ENCODE measurements around the gene EPC1.
"Not testable (repeated sequence)": the region's sequence is repeated elsewhere in the genome, so short reads cannot be mapped to it uniquely, and the experiment has no call there.

EPC1 gene

GRCh38 chr10:32232378-32232777, 114.6 kb downstream of the EPC1 start:
- no peak for DNase-seq (ENCODE audit: low read depth in 2 of 2)

DNA sequence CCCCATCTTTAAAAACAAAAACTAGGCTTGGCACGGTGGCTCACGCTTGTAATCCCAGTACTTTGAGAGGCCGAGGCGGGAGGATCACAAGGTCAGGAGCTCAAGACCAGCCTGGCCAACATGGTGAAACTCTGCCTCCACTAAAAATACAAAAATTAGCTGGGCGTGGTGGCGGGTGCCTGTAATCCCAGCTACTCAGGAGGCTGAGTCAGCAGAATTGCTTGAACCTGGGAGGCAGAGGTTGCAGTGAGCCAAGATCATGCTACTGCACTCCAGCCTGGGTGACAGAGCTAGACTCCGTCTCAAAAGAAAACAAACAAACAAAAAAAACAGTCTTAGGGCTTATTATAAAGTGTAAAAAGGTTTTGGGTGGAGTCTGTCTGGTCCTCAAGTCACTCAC, 117.2 kb downstream of the EPC1 start:
- DNase-seq (ENCODE audit: low read depth in 2 of 2) = not testable (repeated sequence)

DNA sequence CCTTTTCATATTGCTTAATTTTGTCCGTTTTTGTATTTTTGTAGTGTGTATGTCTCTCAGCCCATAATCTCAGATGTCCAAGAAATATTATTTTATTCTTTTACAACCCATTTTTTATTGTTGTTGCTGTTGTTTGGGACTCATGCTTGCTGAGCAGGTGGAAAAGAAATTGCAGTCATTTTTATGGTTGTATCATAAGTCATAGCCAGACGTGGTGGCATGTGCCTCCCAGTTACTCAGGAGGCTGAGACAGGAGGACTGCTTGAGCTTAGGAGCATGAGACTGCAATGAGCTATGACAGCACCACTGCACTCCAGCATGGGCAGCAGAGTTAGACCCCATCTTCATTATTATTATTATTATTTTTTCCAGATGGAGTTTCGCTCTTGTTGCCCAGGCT, 117.8 kb downstream of the EPC1 start:
- no peak for DNase-seq (ENCODE audit: low read depth in 2 of 2)

DNA sequence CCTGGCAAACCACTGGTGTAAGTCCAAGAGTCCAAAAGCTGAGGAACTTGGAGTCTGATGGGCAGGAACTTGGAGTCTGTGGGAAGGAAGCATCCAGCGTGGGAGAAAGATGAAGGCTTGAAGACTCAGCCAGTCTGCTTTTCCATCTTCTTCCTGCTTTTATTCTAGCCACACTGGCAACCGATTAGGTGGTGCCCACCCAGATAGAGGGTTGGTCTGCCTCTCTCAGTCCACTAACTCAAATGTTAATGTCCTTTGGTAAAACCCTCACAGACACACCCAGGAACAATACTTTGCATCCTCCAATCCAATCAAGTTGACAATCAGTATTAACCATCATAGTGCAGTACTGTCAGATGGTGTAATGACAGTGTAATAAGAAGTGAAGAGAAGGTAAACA, 119.2 kb downstream of the EPC1 start:
- no peak for DNase-seq (ENCODE audit: low read depth in 2 of 2)

DNA sequence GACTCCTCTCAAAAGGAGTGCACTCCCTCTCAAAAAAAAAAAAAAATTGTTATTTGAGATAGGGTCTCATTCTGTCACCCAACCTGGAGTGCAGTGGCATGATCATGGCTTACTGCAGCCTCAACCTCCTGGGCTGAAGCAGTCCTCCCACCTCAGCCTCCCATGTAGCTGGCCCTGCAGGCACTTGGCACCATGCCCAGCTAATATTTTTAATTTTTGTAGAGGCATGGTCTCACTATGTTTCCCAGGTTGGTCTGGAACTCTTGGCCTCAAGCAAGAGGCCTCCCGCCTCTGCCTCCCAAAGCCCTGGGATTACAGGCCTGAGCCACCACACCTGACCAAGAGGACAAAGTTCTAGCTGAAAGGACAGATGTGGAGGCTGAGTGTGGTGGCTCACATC, 120.3 kb downstream of the EPC1 start:
- DNase-seq (ENCODE audit: low read depth in 2 of 2) = no peak

DNA sequence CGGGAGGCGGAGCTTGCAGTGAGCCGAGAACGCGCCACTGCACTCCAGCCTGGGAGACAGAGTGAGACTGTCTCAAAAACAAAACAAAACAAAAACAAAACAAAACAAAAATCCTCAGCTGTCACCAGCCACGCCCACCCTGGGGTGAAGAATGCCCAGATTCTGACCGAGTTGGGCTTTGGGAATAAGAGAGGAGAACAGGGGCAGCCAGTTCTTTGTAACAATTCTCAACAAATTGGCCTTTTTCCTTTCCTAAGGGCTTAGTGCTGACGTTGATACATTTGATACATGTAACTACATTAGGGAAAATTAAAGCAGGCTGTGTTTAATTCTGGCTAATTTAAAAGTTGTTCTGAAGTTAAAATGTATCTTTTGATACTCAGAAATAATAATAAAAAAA, 121.0 kb downstream of the EPC1 start:
- DNase-seq (ENCODE audit: low read depth in 2 of 2) = no peak

DNA sequence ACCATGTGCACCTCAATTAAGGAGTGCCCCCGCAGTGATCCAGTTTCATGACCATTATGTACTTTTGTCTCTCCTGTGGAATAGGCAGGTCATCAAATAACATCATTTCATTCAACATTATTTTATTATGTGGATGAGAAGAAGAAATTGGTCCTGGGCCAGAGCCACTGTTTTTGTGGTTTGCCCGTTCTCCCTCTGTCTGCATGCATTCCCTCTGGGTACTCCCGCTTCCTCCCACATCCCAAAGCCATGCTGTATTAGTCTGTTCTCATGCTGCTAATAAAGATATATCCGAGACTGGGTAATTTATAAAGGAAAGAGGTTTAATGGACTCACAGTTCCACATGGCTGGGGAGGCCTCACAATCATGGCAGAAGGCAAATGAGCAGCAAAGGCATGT, 124.6 kb downstream of the EPC1 start:
- DNase-seq (ENCODE audit: low read depth in 2 of 2) = not testable (repeated sequence)

DNA sequence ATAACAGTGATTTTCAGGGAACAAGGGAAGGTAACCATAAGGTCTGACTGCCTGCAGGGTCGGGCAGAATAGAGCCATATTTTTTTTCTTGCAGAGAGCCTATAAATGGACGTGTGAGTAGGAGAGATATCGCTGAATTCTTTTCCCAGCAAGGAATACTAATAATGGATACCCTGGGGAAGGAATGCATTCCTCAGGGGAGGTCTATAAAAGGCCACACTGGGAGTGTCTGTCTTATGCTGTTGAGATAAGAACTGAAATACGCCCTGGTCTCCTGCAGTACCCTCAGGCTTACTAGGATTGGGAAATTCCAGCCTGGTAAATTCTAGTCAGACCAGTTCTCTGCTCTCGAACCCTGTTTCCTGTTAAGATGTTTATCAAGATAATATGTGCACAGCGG, 127.8 kb downstream of the EPC1 start:
- not testable (repeated sequence) for DNase-seq (ENCODE audit: low read depth in 2 of 2)

- not testable (repeated sequence) for DNase-seq (ENCODE audit: low read depth in 2 of 2)
Observed at GRCh38 chr10:32218206-32219044, 128.5 kb downstream of the EPC1 start.

Measured in stimulated activated CD8-positive, alpha-beta memory T cell treated with anti-CD3 and anti-CD28 coated beads, Interleukin-15, amount 100 ng/mL, for 48 hours (primary cell).